T-cell (primary cell): ENCODE results near the gene SIT1. TPM values are rescaled to one million over a fixed set of nuclear protein-coding genes. Genes with fewer than 3 reads are reported as not detected.

Source experiments
- ATAC-seq, 4 experiments: fragments of 200-7000 bp in 3 of 4; fragments of 150-1000 bp in 1 of 4; cut with Tn5 transposase; replicated peaks in 1 of 4; 1 replicate in 3 of 4; 2 replicates in 1 of 4; pipeline ENCODE4 v1.10.0; 2021; ENCODE audit warnings: moderate library complexity in 3 of 4, mild to moderate bottlenecking in 2 of 4, moderate number of reproducible peaks in 1 of 4
- CTCF ChIA-PET, 2 donors: fragments of 300-600 bp; sonication (Branson Sonifier 250); formaldehyde crosslinking; loops; one replicate each; lab custom pipeline; 2022; ENCODE audit warnings: antibody characterized with exemption in 2 of 2; lab: Charles Lee
- POLR2A ChIA-PET, 2 donors: fragments of 300-600 bp; sonication (Branson Sonifier 250); formaldehyde crosslinking; loops; one replicate each; lab custom pipeline; 2022; ENCODE audit warnings: antibody characterized with exemption in 2 of 2; lab: Charles Lee
- DNase-seq, 35 experiments: peaks; one replicate each; pipeline versions ENCODE4 v3.0.0 to v3.0.0-alpha.2; 2013 to 2023
- H3K27ac ChIP-seq: one replicate; pipeline ENCODE4 v1.5.1; 2013; ENCODE audit warnings: low read length
- H3K27me3 ChIP-seq, 2 experiments: replicated peaks in 1 of 2; 1 replicate in 1 of 2; 2 replicates in 1 of 2; pipeline versions ENCODE4 v1.6.1 to v1.7.0; 2013; ENCODE audit warnings: low read length in 1 of 2, mixed read lengths in 1 of 2; ENCODE audit not compliant: control insufficient read depth in 2 of 2, insufficient read depth in 2 of 2; ENCODE audit errors: extremely low read depth in 1 of 2
- H3K36me3 ChIP-seq, 2 donors: 1 replicate in 1 of 2; 2 replicates in 1 of 2; pipeline versions ENCODE4 v1.6.1 to v1.7.0; 2013; ENCODE audit warnings: low read length in 1 of 2; ENCODE audit not compliant: control insufficient read depth in 2 of 2, insufficient read depth in 1 of 2; ENCODE audit errors: extremely low read depth in 1 of 2
- H3K4me1 ChIP-seq, 2 experiments: 1 replicate in 1 of 2; 2 replicates in 1 of 2; pipeline versions ENCODE4 v1.6.1 to v1.7.0; 2013; ENCODE audit warnings: low read length in 2 of 2, mixed read lengths in 1 of 2; ENCODE audit not compliant: insufficient read depth in 2 of 2, control insufficient read depth in 1 of 2; ENCODE audit errors: extremely low read depth in 1 of 2
- H3K4me3 ChIP-seq, 2 donors: 1 replicate in 1 of 2; 2 replicates in 1 of 2; pipeline versions ENCODE4 v1.5.1 to v1.7.0; 2013; ENCODE audit warnings: mild to moderate bottlenecking in 2 of 2, low read length in 1 of 2, moderate library complexity in 1 of 2; ENCODE audit not compliant: control insufficient read depth in 1 of 2; ENCODE audit errors: extremely low read depth in 1 of 2
- H3K9me3 ChIP-seq: 2 replicates; pipeline ENCODE4 v1.7.0; 2013
- H3K27ac Mint-ChIP-seq, 2 donors: one replicate each; pipeline ENCODE4 v1.8.0; 2020 to 2021; ENCODE audit warnings: mild to moderate bottlenecking in 2 of 2, mixed read lengths in 2 of 2
- H3K27me3 Mint-ChIP-seq, 2 donors: one replicate each; pipeline ENCODE4 v1.8.0; 2021 to 2022; ENCODE audit warnings: mixed read lengths in 2 of 2
- H3K36me3 Mint-ChIP-seq: one replicate; pipeline ENCODE4 v1.8.0; 2021; ENCODE audit warnings: mixed read lengths
- H3K4me1 Mint-ChIP-seq, 3 donors: one replicate each; pipeline ENCODE4 v1.8.0; 2020 to 2022; ENCODE audit warnings: mixed read lengths in 3 of 3, mild to moderate bottlenecking in 1 of 3
- H3K4me3 Mint-ChIP-seq, 3 donors: one replicate each; pipeline ENCODE4 v1.8.0; 2020 to 2022; ENCODE audit warnings: mild to moderate bottlenecking in 3 of 3, mixed read lengths in 3 of 3, moderate library complexity in 3 of 3
- H3K9me3 Mint-ChIP-seq, 3 donors: one replicate each; pipeline ENCODE4 v1.8.0; 2020 to 2022; ENCODE audit warnings: mixed read lengths in 3 of 3
- WGBS: methylation state at CpG from one replicate; pipeline ENCODE4 v1.1.5; 2013; ENCODE audit warnings: missing lambda C conversion rate; ENCODE audit not compliant: insufficient coverage; 5-methylcytosine and 5-hydroxymethylcytosine counted together
- total RNA-seq, 35 experiments: library from RNA in 6 of 35; stranded (reverse) in 6 of 35; fragments of 120-200 nt in 1 of 35; gene quantifications; one replicate each; pipeline versions ENCODE4 v1.2.1 to v1.2.4 and lab custom pipeline; 2013 to 2026

Gene SIT1
- total RNA-seq, 5 donors from 2014 or later (not counting 1 experiment from before 2014, with no cell fraction given): 34.9 to 57.1 (median 51.9) TPM

DNA sequence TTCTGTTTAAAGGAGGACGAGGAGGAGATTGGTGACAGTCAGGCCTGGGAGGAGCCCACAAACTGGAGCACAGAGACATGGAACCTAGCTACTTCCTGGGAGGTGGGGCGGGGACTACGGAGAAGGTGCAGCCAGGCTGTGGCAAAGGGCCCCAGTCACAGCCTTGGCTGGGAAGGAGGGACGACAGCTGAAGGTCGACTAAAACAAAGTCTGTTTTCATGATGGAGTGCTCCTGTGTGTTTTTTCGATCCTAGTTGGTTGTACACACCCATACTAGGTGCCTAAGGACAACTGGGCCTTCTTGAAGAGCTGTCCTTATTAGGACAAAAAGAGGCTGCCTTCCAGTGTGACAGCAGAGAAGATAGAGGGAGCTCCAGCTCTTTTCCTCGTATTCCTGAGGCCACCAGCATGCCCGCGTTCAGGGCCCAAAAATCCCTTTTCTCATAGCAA is 10.3 kb upstream of the SIT1 start:
- H3K9me3 Mint-ChIP-seq: no peaks in the 10 kb centered on the region
- H3K4me3 ChIP-seq: no peak overlapping the region
- H3K36me3 ChIP-seq: peaks cover 0 to 14% of the 10 kb centered on the region in 2 donors
- peak overlapping the region; percentile 93 to 96 for H3K27ac Mint-ChIP-seq
- DNase-seq (no peak), ATAC-seq (no peak)
- H3K27me3 ChIP-seq: no peaks in the 10 kb centered on the region
- H3K9me3 ChIP-seq: no peaks in the 10 kb centered on the region
- ChIA-PET POLR2A (interaction anchor here in 1 of 2 donors (0.6 kb wide), 1 partner anchor 238 kb away, joined by 5 read pairs; no protein-coding TSS in a partner anchor), CTCF (interaction anchor here (0.7 to 7.1 kb wide), 11 partner anchors 9 to 583 kb away, joined by 3 to 122 read pairs (median 4); partner anchors contain the start of genes CREB3 (in 1 of the 2), GBA2 (in 1 of the 2), RGP1 (in 1 of the 2) and TLN1 (in 1 of the 2))
- peaks cover 36 to 86% of the 10 kb centered on the region in 2 experiments for H3K4me1 ChIP-seq
- H3K4me3 Mint-ChIP-seq: peak overlapping the region in 2 of 3 donors; percentile 45 to 93
- peaks cover 23% of the 10 kb centered on the region for H3K36me3 Mint-ChIP-seq
- peak overlapping the region; percentile 83 for H3K27ac ChIP-seq
- H3K4me1 Mint-ChIP-seq: peaks cover 85 to 91% (median 89%) of the 10 kb centered on the region in 3 donors
- 75% methylated on average over 6 of the region's 9 CpGs for WGBS
- peaks cover 4 to 5% of the 10 kb centered on the region in 2 donors for H3K27me3 Mint-ChIP-seq

DNA sequence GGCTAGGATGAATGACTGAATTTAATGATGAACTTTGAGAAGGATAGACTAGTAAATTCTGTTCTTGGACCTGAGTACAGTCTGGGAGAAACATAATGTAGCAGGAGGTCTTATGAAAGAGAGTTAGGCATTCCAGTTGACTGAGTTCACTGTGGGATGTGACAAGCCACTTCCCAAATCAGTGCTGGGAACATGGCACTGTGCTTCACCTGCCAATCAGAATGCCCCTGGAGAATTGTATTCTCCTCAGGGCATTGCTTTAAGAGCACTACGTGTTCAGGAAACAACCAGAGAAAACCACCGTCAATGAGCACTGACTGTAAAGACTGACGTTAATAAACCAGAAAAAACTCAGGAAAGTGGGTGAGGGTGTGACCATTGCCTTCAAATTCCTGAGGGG is 8.6 kb upstream of the SIT1 start:
- peaks cover 23% of the 10 kb centered on the region for H3K36me3 Mint-ChIP-seq
- H3K27ac Mint-ChIP-seq: peak overlapping the region; percentile 93 to 96
- Histone ChIP-seq H3K9me3 (no peaks in the 10 kb centered on the region), H3K27me3 (no peaks in the 10 kb centered on the region), H3K4me1 (peaks cover 29 to 77% of the 10 kb centered on the region in 2 experiments), H3K36me3 (peaks cover 0 to 14% of the 10 kb centered on the region in 2 donors), H3K4me3 (peak overlapping the region; percentile 81 to 95), H3K27ac (peak overlapping the region; percentile 99)
- peak in 1 of 35 experiments; percentile 40 for DNase-seq
- peaks cover 4 to 5% of the 10 kb centered on the region in 2 donors for H3K27me3 Mint-ChIP-seq
- ChIA-PET POLR2A (interaction anchor here in 1 of 2 donors (0.6 kb wide), 1 partner anchor 12 kb away, joined by 4 read pairs; no protein-coding TSS in a partner anchor), CTCF (interaction anchor here (0.6 to 7.1 kb wide), 14 partner anchors 10 to 588 kb away, joined by 3 to 122 read pairs (median 6); partner anchors contain the start of genes CREB3 (in 1 of the 2) and TLN1 (in 1 of the 2))
- peak overlapping the region; percentile 84 to 93 (median 89) for H3K4me3 Mint-ChIP-seq
- peaks cover 79 to 85% (median 81%) of the 10 kb centered on the region in 3 donors for H3K4me1 Mint-ChIP-seq
- no peaks in the 10 kb centered on the region for H3K9me3 Mint-ChIP-seq
- ATAC-seq: no peak
- WGBS: 0% methylated on average over 1 of the region's 3 CpGs

GRCh38 chr9:35658968-35659220 is 8.2 kb upstream of the SIT1 start:
- DNase-seq (no peak), ATAC-seq (no peak)
- no peaks in the 10 kb centered on the region for H3K9me3 ChIP-seq
- Mint-ChIP-seq H3K4me1 (peaks cover 76 to 83% (median 76%) of the 10 kb centered on the region in 3 donors), H3K27ac (peak overlapping the region; percentile 93 to 96), H3K4me3 (peak overlapping the region; percentile 84 to 93 (median 89)), H3K27me3 (peaks cover 4 to 5% of the 10 kb centered on the region in 2 donors), H3K9me3 (no peaks in the 10 kb centered on the region), H3K36me3 (peaks cover 23% of the 10 kb centered on the region)
- WGBS: no CpG with 5 or more reads among the region's 2 CpGs
- H3K27me3 ChIP-seq: no peaks in the 10 kb centered on the region
- CTCF ChIA-PET: interaction anchor here (0.6 to 7.1 kb wide), 15 partner anchors 11 to 588 kb away, joined by 3 to 122 read pairs (median 7); partner anchors contain the start of genes CREB3 (in 1 of the 2) and TLN1 (in 1 of the 2)
- H3K4me1 ChIP-seq: peaks cover 29 to 77% of the 10 kb centered on the region in 2 experiments
- peak overlapping the region; percentile 81 to 95 for H3K4me3 ChIP-seq
- POLR2A ChIA-PET: interaction anchor here in 1 of 2 donors (0.6 kb wide), 1 partner anchor 12 kb away, joined by 4 read pairs; no protein-coding TSS in a partner anchor
- H3K27ac ChIP-seq: peak overlapping the region; percentile 99
- peaks cover 0 to 14% of the 10 kb centered on the region in 2 donors for H3K36me3 ChIP-seq

DNA sequence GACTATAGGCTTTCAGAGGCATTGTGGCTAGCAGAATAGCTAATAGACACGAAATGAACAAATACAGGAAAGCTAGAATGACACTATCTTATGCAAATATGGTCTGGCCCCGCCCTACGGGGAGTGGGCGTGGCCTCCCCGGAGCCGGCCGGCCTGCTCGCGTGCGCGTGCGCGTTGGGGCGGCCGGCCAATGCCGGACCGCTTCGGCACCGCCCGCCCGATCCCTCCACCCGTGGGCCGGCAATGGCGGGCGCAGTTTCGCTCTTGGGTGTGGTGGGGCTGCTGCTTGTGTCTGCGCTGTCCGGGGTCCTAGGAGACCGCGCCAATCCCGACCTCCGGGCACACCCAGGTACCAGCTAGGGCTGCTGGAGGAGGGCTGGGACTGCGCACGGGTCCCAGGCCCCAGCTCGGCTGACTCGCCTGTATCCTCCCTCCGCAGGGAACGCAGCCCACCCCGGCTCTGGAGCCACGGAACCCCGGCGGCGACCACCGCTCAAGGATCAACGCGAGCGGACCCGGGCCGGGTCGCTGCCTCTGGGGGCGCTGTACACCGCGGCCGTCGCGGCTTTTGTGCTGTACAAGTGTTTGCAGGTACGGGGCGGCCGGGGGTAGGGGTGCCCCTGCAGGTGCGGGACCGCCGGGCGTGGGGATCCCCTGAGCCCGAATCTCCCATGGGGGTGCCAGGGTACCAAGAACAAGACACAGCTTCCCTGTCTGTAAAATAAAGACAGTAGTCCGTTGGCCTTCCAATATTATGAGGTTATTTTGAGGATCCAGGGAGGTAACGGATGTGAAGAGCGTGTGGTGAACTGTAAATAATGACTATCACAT is 7.6 kb upstream of the SIT1 start, which contains the start of gene CCDC107:
Gene CCDC107 (plus strand): TSS at position 156 of the 831 bp plus-strand sequence. CDS start 88 bp downstream, at position 244.
- WGBS: under 1% methylated on average over 51 of the region's 67 CpGs
- Histone ChIP-seq H3K9me3 (no peaks in the 10 kb centered on the region), H3K4me3 (peak within 1 kb of the TSS; percentile 81 to 95), H3K4me1 (peaks cover 29 to 76% of the 10 kb centered on the region in 2 experiments), H3K27me3 (no peaks in the 10 kb centered on the region), H3K27ac (peak within 1 kb of the TSS; percentile 99), H3K36me3 (peaks cover 0 to 14% of the 10 kb centered on the region in 2 donors)
- peaks cover 4 to 5% of the 10 kb centered on the region in 2 donors for H3K27me3 Mint-ChIP-seq
- H3K27ac Mint-ChIP-seq: peak within 1 kb of the TSS; percentile 96 to 99
- H3K4me1 Mint-ChIP-seq: peaks cover 71 to 82% (median 74%) of the 10 kb centered on the region in 3 donors
- DNase-seq (peak; percentile 57 to 90 (median 78)), ATAC-seq (peak; percentile 66 to 82 (median 70))
- no peaks in the 10 kb centered on the region for H3K9me3 Mint-ChIP-seq
- ChIA-PET CTCF (interaction anchor here (0.6 to 7.1 kb wide), 28 partner anchors 11 to 587 kb away, joined by 3 to 122 read pairs (median 4); partner anchors contain the start of genes CREB3 (in 1 of the 2), TESK1 (in 1 of the 2), TLN1 (in 1 of the 2) and TPM2 (in 1 of the 2)), POLR2A (interaction anchor here (0.6 to 1.4 kb wide), 5 partner anchors 9 to 19 kb away, joined by 3 to 5 read pairs (median 4); no protein-coding TSS in a partner anchor)
- H3K36me3 Mint-ChIP-seq: peaks cover 23% of the 10 kb centered on the region
- H3K4me3 Mint-ChIP-seq: peak within 1 kb of the TSS; percentile 84 to 93 (median 89)

- ChIA-PET POLR2A (interaction anchor here in 1 of 2 donors (0.6 to 1.4 kb wide), 5 partner anchors 8 to 177 kb away, joined by 3 to 5 read pairs (median 4); no protein-coding TSS in a partner anchor), CTCF (interaction anchor here (0.5 to 7.1 kb wide), 27 partner anchors 8 to 528 kb away, joined by 3 to 122 read pairs (median 5); partner anchors contain the start of genes CREB3 (in 1 of the 2), TESK1 (in 1 of the 2), TLN1 (in 1 of the 2) and TPM2 (in 1 of the 2))
- Mint-ChIP-seq H3K27ac (peak within 1 kb of the TSS; percentile 96 to 99), H3K9me3 (no peaks in the 10 kb centered on the region), H3K4me1 (peaks cover 64 to 78% (median 67%) of the 10 kb centered on the region in 3 donors), H3K36me3 (peaks cover 23% of the 10 kb centered on the region), H3K4me3 (peak within 1 kb of the TSS; percentile 84 to 93 (median 89)), H3K27me3 (peaks cover 4 to 5% of the 10 kb centered on the region in 2 donors)
- peak within 1 kb of the TSS; percentile 81 to 95 for H3K4me3 ChIP-seq
- peak within 1 kb of the TSS; percentile 99 for H3K27ac ChIP-seq
- H3K27me3 ChIP-seq: no peaks in the 10 kb centered on the region
- no peaks in the 10 kb centered on the region for H3K9me3 ChIP-seq
- 2% methylated on average over 33 of the region's 42 CpGs for WGBS
- DNase-seq (peak; percentile 58 to 95 (median 76)), ATAC-seq (peak; percentile 79 to 87 (median 81))
- H3K36me3 ChIP-seq: peaks cover 0 to 14% of the 10 kb centered on the region in 2 donors
- H3K4me1 ChIP-seq: peaks cover 29 to 69% of the 10 kb centered on the region in 2 experiments
Measured at GRCh38 chr9:35657546-35658136, 6.9 kb upstream of the SIT1 start, which contains the start of gene RMRP. Gene RMRP (minus strand): TSS chr9:35658019.
